Pancreas (tissue), 10 donors: Measurements from ENCODE around the gene SULT1C3. TPM values are rescaled to one million over a fixed set of nuclear protein-coding genes. Genes with fewer than 3 reads are reported as not detected.

Source experiments
- ATAC-seq, 4 donors: fragments of 200-7000 bp; cut with Tn5 transposase; one replicate each; pipeline versions ENCODE4 v1.8.0 to v1.9.1; 2020; ENCODE audit warnings: mild to moderate bottlenecking in 4 of 4, moderate library complexity in 4 of 4
- DNase-seq, 6 donors: peaks; one replicate each; pipeline ENCODE4 v3.0.0-alpha.2; 2020
- FAIRE-seq: peaks from 2 replicates; lab custom pipeline; 2012; peaks lifted over from hg19 to GRCh38; lab: Jason Lieb, UNC
- H3K27ac ChIP-seq, 4 donors: fragments of 200-600 bp; sonication (generic); 1 replicate in 3 of 4; 2 replicates in 1 of 4; pipeline versions ENCODE4 v1.5.0 to v1.8.0; 2020
- H3K27me3 ChIP-seq, 4 donors: fragments of 200-600 bp; one replicate each; pipeline ENCODE4 v1.8.0; 2021
- H3K36me3 ChIP-seq, 3 donors: fragments of 200-600 bp; sonication (generic) in 1 of 3; one replicate each; pipeline versions ENCODE4 v1.5.0 to v1.8.0; 2020 to 2021
- H3K4me1 ChIP-seq, 3 donors: fragments of 200-600 bp; one replicate each; pipeline ENCODE4 v1.8.0; 2021
- H3K4me3 ChIP-seq, 4 donors: fragments of 200-600 bp; sonication (generic) in 2 of 4; one replicate each; pipeline versions ENCODE4 v1.5.0 to v1.8.0; 2020 to 2021
- H3K9me3 ChIP-seq, 4 donors: fragments of 200-600 bp; one replicate each; pipeline ENCODE4 v1.8.0; 2021
- WGBS, 2 donors: extraction: QIAGEN DNeasy Blood & Tissue Kit; methylation state at CpG; one replicate each; pipeline ENCODE4 v1.1.7; 2013; 5-methylcytosine and 5-hydroxymethylcytosine counted together
- intact Hi-C, 3 donors: fragments of 100-400 bp; cut with DNase I; formaldehyde crosslinking; loops; one replicate each; pipeline versions ENCODE4 v1.11.1 to v1.14.2; 2022
- polyA plus RNA-seq, 2 donors: library from polyadenylated mRNA; stranded (reverse); fragments of 200-250 nt; gene quantifications; one replicate each; pipeline ENCODE4 v1.2.3, GENCODE V29; 2013
- total RNA-seq, 6 donors: library from RNA; stranded (reverse); fragmentation: NEBNext Ultra II Directional in 4 of 6; extraction: Animal tissue kit (Norgen Biotek cat#: 25700) in 4 of 6; gene quantifications; one replicate each; pipeline versions ENCODE4 v1.2.1 to v1.2.4, GENCODE V29; 2021 to 2023
- TF ChIP-seq, protein P1 (sequence below), 4 donors: fragments of 200-600 bp; sonication (generic) in 3 of 4; IDR thresholded peaks; one replicate each; pipeline versions ENCODE4 v1.5.0 to v1.8.0; 2021; ENCODE audit warnings: antibody characterized with exemption in 4 of 4
- donor health status: healthy with polysubstance abuse.
- donor health status: DM: no; HTN: no; CAD: no; lungs with moderate emphysema.
- donor health status: DM: no; HTN: no; CAD: no.
- donor health status: control.
- donor health status: control.
- donor health status: Bipolar disorder and iron deficiency.
- donor health status: DM: yes; HTN: yes; CAD: no.
- donor health status: DM: no; HTN: no; CAD: no.
- donor health status: DM: no; HTN: no; CAD: no.
- donor health status: DM: yes; HTN: yes; CAD: no.

The SULT1C3 gene
- total and polyA plus RNA-seq, 8 donors: not detected

DNA sequence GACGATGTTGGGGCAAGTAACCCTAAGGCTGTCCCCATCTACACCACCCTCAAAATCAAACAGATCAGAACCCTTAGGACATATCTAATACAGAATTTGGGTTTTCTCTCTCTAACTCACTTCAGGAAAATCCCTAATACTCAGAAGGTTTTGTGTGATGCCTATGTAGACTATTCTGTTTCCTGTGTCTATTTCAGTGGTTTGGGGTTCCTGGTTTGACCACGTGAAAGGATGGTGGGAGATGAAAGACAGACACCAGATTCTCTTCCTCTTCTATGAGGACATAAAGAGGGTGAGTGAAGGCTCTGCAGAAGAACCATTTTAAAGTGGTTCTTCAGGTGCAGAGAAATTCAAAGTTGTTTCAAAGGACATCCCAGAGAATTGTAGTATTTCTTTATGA lies 65.2 kb downstream of the SULT1C3 start:
- Histone ChIP-seq H3K27ac (no peak overlapping the region), H3K27me3 (no peaks in the 10 kb centered on the region), H3K9me3 (no peaks in the 10 kb centered on the region), H3K4me3 (no peak overlapping the region), H3K4me1 (no peaks in the 10 kb centered on the region), H3K36me3 (no peaks in the 10 kb centered on the region)
- intact Hi-C loops: no loop called here
- FAIRE-seq: no peak
- WGBS, 2 donors: 74 to 78% methylated on average over 2 of the region's 2 CpGs
- TF ChIP-seq, protein P1, sequence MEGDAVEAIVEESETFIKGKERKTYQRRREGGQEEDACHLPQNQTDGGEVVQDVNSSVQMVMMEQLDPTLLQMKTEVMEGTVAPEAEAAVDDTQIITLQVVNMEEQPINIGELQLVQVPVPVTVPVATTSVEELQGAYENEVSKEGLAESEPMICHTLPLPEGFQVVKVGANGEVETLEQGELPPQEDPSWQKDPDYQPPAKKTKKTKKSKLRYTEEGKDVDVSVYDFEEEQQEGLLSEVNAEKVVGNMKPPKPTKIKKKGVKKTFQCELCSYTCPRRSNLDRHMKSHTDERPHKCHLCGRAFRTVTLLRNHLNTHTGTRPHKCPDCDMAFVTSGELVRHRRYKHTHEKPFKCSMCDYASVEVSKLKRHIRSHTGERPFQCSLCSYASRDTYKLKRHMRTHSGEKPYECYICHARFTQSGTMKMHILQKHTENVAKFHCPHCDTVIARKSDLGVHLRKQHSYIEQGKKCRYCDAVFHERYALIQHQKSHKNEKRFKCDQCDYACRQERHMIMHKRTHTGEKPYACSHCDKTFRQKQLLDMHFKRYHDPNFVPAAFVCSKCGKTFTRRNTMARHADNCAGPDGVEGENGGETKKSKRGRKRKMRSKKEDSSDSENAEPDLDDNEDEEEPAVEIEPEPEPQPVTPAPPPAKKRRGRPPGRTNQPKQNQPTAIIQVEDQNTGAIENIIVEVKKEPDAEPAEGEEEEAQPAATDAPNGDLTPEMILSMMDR (IDR thresholded peaks at IDR 0.05): no peak
- DNase-seq: no peak
- ATAC-seq: no peak

DNA sequence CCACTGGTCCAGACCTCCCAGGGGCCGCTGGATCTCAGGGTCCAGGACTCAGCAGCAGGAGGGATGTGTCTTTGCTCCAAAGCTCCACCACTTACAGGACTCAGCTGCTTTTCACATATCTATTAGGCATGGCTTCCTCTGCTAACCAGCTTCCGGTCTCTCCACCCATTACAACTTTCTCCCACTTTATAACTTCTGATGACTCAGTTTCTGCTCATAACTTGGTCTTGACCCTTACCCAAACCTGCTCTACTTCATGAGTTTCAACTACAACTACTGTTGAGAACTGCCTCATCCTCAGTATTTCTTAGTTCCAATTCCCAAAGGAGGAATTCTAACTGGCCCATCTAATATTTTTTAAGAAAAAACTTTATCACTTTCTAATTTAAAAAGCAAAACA lies 66.1 kb downstream of the SULT1C3 start:
- WGBS, 2 donors: 77 to 91% methylated on average over 2 of the region's 2 CpGs
- TF ChIP-seq, protein P1 (IDR thresholded peaks at IDR 0.05): no peak
- DNase-seq (no peak), FAIRE-seq (no peak), ATAC-seq (no peak)
- H3K27me3 ChIP-seq: no peaks in the 10 kb centered on the region
- H3K27ac ChIP-seq: no peak overlapping the region
- H3K36me3 ChIP-seq: no peaks in the 10 kb centered on the region
- H3K9me3 ChIP-seq: no peaks in the 10 kb centered on the region
- H3K4me1 ChIP-seq: no peaks in the 10 kb centered on the region
- no peak overlapping the region for H3K4me3 ChIP-seq
- intact Hi-C loops: no loop called here

DNA sequence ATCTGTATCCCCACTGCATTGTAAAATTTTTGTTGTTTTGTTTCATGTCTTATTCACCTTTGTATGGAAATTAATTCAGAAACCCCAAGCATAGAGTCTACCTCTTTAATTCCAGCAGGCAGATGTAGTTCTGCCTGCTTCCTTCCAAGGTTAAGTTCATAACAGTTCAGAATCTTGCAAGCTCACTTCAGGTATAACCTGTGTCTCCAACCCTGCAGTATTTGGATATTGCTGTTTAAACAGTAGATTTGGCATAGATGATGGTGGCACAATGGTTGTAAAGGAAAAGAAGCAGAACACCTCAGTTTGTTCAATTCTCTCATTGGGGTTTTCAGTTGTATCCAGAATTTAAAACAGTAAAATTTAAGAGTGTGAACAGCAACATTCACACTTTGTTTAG lies 70.1 kb downstream of the SULT1C3 start:
- no peak overlapping the region for H3K27ac ChIP-seq

More for the DNA sequence above, 70.1 kb downstream of the SULT1C3 start:
- Histone ChIP-seq H3K36me3 (no peaks in the 10 kb centered on the region), H3K4me3 (no peak overlapping the region), H3K9me3 (no peaks in the 10 kb centered on the region), H3K4me1 (no peaks in the 10 kb centered on the region), H3K27me3 (no peaks in the 10 kb centered on the region)
- intact Hi-C loops: no loop called here
- DNase-seq (no peak), ATAC-seq (peak in 1 of 4 donors; percentile 44), FAIRE-seq (no peak)
- TF ChIP-seq, protein P1 (IDR thresholded peaks at IDR 0.05): no peak

Other genes starting within 250 kb of the SULT1C3 start
- 1 to 10 TPM in 5 of 6 donors, under 1 TPM in 1; 0.63 to 6.4 (median 4.8) TPM for gene SULT1C2, start 48.9 kb downstream of the SULT1C3 start, total RNA-seq
- 1 to 10 TPM; 4.1 to 9.1 TPM for gene SULT1C2, start 48.9 kb downstream of the SULT1C3 start, polyA plus RNA-seq
- 1 to 10 TPM in 2 of 6 donors, under 1 TPM in 4; 0.55 to 5.0 (median 0.67) TPM for gene SULT1C4, start 138.0 kb downstream of the SULT1C3 start, total RNA-seq
- under 1 TPM; 0.42 to 0.92 TPM for gene SULT1C4, start 138.0 kb downstream of the SULT1C3 start, polyA plus RNA-seq
- 10 to 100 TPM; 18.6 to 36.0 (median 22.5) TPM for gene GCC2, start 209.2 kb downstream of the SULT1C3 start, total RNA-seq
- gene GCC2, start 209.2 kb downstream of the SULT1C3 start, polyA plus RNA-seq: 10 to 100 TPM in 1 of 2 donors, 1 to 10 TPM in 1; 8.7 to 11.7 TPM